Lower lobe of right lung (tissue), 2 donors: ENCODE data around the gene ATP6AP1. TPM values are rescaled to one million over a fixed set of nuclear protein-coding genes. Genes with fewer than 3 reads are reported as not detected.

Source experiments
- ATAC-seq, 2 donors: fragments of 200-7000 bp; cut with Tn5 transposase; one replicate each; pipeline ENCODE4 v1.9.1; 2020 to 2022; ENCODE audit warnings: mild to moderate bottlenecking in 2 of 2, moderate library complexity in 2 of 2
- DNase-seq: peaks from one replicate; pipeline ENCODE4 v3.0.0-alpha.2; 2020
- H3K27ac ChIP-seq: fragments of 200-600 bp; one replicate; pipeline ENCODE4 v1.8.0; 2022
- H3K27me3 ChIP-seq: fragments of 200-600 bp; one replicate; pipeline ENCODE4 v1.8.0; 2022; ENCODE audit warnings: low read depth
- H3K36me3 ChIP-seq: fragments of 200-600 bp; one replicate; pipeline ENCODE4 v1.8.0; 2022; ENCODE audit warnings: mild to moderate bottlenecking
- H3K4me1 ChIP-seq: fragments of 200-600 bp; one replicate; pipeline ENCODE4 v1.8.0; 2022
- H3K4me3 ChIP-seq: fragments of 200-600 bp; one replicate; pipeline ENCODE4 v1.8.0; 2022; ENCODE audit warnings: mild to moderate bottlenecking
- H3K9me3 ChIP-seq: fragments of 200-600 bp; one replicate; pipeline ENCODE4 v1.8.0; 2022
- intact Hi-C: fragments of 100-400 bp; cut with DNase I; formaldehyde crosslinking; loops from one replicate; pipeline ENCODE4 v1.11.0; 2022
- total RNA-seq: library from RNA; stranded (reverse); fragmentation: NEBNext Ultra II Directional; extraction: Animal tissue kit (Norgen Biotek cat#: 25700); gene quantifications from one replicate; pipeline ENCODE4 v1.2.1, GENCODE V29; 2021
- TF ChIP-seq, protein P1 (sequence below): fragments of 200-600 bp; IDR thresholded peaks from one replicate; pipeline ENCODE4 v1.8.0; 2022; ENCODE audit warnings: antibody characterized with exemption, mild to moderate bottlenecking
- donor health status: DM: no; HTN: yes; CAD: no; lungs with severe emphysema.

The ATP6AP1 gene
- total RNA-seq, 1 donor from 2014 or later: 235 TPM

GRCh38 chrX:154444755-154445246, 16.3 kb downstream of the ATP6AP1 start:
- intact Hi-C loops: no loop called here
- H3K36me3 ChIP-seq: peaks cover 49% of the 10 kb centered on the region
- ATAC-seq (no peak), DNase-seq (no peak)
- peak overlapping the region; percentile 67 for H3K4me3 ChIP-seq
- no peaks in the 10 kb centered on the region for H3K27me3 ChIP-seq
- H3K4me1 ChIP-seq: peaks cover 13% of the 10 kb centered on the region
- TF ChIP-seq, protein P1, sequence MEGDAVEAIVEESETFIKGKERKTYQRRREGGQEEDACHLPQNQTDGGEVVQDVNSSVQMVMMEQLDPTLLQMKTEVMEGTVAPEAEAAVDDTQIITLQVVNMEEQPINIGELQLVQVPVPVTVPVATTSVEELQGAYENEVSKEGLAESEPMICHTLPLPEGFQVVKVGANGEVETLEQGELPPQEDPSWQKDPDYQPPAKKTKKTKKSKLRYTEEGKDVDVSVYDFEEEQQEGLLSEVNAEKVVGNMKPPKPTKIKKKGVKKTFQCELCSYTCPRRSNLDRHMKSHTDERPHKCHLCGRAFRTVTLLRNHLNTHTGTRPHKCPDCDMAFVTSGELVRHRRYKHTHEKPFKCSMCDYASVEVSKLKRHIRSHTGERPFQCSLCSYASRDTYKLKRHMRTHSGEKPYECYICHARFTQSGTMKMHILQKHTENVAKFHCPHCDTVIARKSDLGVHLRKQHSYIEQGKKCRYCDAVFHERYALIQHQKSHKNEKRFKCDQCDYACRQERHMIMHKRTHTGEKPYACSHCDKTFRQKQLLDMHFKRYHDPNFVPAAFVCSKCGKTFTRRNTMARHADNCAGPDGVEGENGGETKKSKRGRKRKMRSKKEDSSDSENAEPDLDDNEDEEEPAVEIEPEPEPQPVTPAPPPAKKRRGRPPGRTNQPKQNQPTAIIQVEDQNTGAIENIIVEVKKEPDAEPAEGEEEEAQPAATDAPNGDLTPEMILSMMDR: no peak
- no peaks in the 10 kb centered on the region for H3K9me3 ChIP-seq
- H3K27ac ChIP-seq: peak overlapping the region; percentile 76

GRCh38 chrX:154445776-154446175, 17.3 kb downstream of the ATP6AP1 start:
- no peak for DNase-seq

DNA sequence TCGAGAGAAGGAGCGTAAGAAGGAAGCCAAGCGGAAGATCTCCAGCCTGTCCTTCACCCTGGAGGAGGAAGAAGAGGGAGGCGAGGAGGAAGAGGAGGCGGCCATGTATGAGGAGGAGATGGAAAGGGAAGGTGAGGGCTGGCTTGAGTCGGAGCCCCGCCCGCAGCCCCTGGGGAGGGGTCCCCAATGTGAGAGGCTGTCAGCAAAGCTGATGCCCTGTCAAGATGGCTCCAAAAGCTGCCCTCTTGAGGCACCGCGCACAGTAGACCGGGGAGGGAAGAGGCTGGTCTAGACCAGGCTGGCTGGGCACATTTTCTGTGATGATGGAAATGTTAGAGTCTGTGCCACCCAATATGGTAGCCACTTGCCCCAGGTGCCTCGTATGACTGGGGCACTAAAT, 18.0 kb downstream of the ATP6AP1 start:
- Histone ChIP-seq H3K27ac (no peak overlapping the region), H3K4me3 (no peak overlapping the region), H3K4me1 (peaks cover 13% of the 10 kb centered on the region), H3K27me3 (no peaks in the 10 kb centered on the region), H3K9me3 (no peaks in the 10 kb centered on the region), H3K36me3 (peaks cover 48% of the 10 kb centered on the region)
- DNase-seq: no peak
- ATAC-seq: no peak
- TF ChIP-seq, protein P1: no peak
- intact Hi-C loops: no loop called here

More at GRCh38 chrX:154445776-154446175, 17.3 kb downstream of the ATP6AP1 start:
- Histone ChIP-seq H3K9me3 (no peaks in the 10 kb centered on the region), H3K4me3 (no peak overlapping the region), H3K36me3 (peaks cover 49% of the 10 kb centered on the region), H3K27me3 (no peaks in the 10 kb centered on the region), H3K27ac (no peak overlapping the region), H3K4me1 (peaks cover 13% of the 10 kb centered on the region)
- no peak for ATAC-seq
- intact Hi-C loops: no loop called here
- TF ChIP-seq, protein P1: no peak

DNA sequence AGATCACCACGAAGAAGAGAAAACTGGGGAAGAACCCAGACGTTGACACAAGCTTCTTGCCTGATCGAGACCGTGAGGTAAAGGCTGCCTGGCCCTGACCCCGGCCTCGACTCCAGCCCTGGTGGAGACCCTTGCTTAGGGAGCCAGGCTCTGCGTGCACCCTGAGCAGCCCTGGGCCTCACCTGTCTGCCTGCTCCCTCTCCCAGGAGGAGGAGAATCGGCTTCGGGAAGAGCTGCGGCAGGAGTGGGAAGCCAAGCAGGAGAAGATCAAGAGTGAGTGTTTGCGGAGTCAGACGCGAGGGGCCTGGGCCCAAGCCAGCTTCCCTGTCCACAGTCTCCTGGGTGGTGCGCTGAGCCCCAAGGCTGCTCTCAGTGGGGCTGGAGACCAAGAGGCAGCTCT, 20.0 kb downstream of the ATP6AP1 start:
- no peaks in the 10 kb centered on the region for H3K9me3 ChIP-seq
- intact Hi-C loops: no loop called here
- DNase-seq: no peak

DNA sequence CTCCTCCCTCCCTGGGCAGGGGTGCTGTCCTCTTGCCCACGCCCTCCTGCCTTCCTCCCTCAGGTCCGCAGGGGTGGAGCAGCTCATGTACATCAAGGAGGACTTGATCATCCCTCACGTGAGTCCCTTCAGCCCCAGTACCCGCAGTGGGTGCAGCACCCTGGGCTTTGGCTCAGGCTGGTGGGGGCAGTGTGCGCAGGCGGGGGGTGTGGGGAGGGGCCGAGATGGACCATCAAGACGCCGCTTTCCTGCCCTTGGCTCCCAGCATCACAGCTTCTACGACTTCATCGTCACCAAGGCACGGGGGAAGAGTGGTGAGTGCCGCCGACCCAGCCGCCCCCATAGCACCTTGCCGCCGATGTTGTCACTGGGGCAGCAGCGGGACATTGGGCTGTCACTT, 21.1 kb downstream of the ATP6AP1 start:
- H3K27ac ChIP-seq: no peak overlapping the region
- peaks cover 36% of the 10 kb centered on the region for H3K36me3 ChIP-seq
- no peak for DNase-seq
- H3K4me3 ChIP-seq: no peak overlapping the region
- H3K4me1 ChIP-seq: peaks cover 13% of the 10 kb centered on the region
- TF ChIP-seq, protein P1: no peak
- intact Hi-C loops: no loop called here
- no peaks in the 10 kb centered on the region for H3K9me3 ChIP-seq
- ATAC-seq: no peak
- no peaks in the 10 kb centered on the region for H3K27me3 ChIP-seq

More for the DNA sequence above, 20.0 kb downstream of the ATP6AP1 start:
- H3K4me1 ChIP-seq: peaks cover 13% of the 10 kb centered on the region
- ATAC-seq: no peak
- peaks cover 36% of the 10 kb centered on the region for H3K36me3 ChIP-seq
- H3K27ac ChIP-seq: no peak overlapping the region
- TF ChIP-seq, protein P1: no peak
- no peak overlapping the region for H3K4me3 ChIP-seq
- no peaks in the 10 kb centered on the region for H3K27me3 ChIP-seq

GRCh38 chrX:154450312-154450711, 21.8 kb downstream of the ATP6AP1 start:
- peaks cover 6% of the 10 kb centered on the region for H3K4me1 ChIP-seq
- H3K9me3 ChIP-seq: no peaks in the 10 kb centered on the region
- no peak for DNase-seq
- TF ChIP-seq, protein P1: no peak
- H3K27me3 ChIP-seq: no peaks in the 10 kb centered on the region
- no peak overlapping the region for H3K4me3 ChIP-seq
- peaks cover 36% of the 10 kb centered on the region for H3K36me3 ChIP-seq
- no peak for ATAC-seq
- intact Hi-C loops: no loop called here
- H3K27ac ChIP-seq: no peak overlapping the region
